Endodermal cell (in vitro differentiated cells): Measurements from ENCODE around the gene BEAN1. TPM values are rescaled to one million over a fixed set of nuclear protein-coding genes. Genes with fewer than 3 reads are reported as not detected.
A peak's percentile ranks its signal among the peaks of the same experiment; 100 is the strongest.

Source experiments
- DNase-seq: peaks from one replicate; pipeline ENCODE4 v3.0.0-alpha.2; 2017
- H3K27ac ChIP-seq: 2 replicates; pipeline ENCODE4 v1.5.1; 2013; ENCODE audit warnings: mild to moderate bottlenecking, low read depth, low read length, moderate library complexity
- H3K27me3 ChIP-seq: 2 replicates; pipeline ENCODE4 v1.6.1; 2013; ENCODE audit warnings: mild to moderate bottlenecking, low read length, moderate library complexity; ENCODE audit not compliant: insufficient read depth, control insufficient read depth, poor library complexity, severe bottlenecking
- H3K36me3 ChIP-seq: 2 replicates; pipeline ENCODE4 v1.7.0; 2013; ENCODE audit warnings: mild to moderate bottlenecking, low read length, moderate library complexity; ENCODE audit not compliant: control insufficient read depth, insufficient read depth
- H3K4me1 ChIP-seq: one replicate; pipeline ENCODE4 v1.7.0; 2013; ENCODE audit warnings: low read length; ENCODE audit not compliant: control insufficient read depth, insufficient read depth
- H3K4me3 ChIP-seq: 2 replicates; pipeline ENCODE4 v1.5.1; 2013; ENCODE audit warnings: mild to moderate bottlenecking, low read length, moderate library complexity
- H3K9ac ChIP-seq: 2 replicates; pipeline ENCODE4 v1.6.1; 2013; ENCODE audit warnings: mild to moderate bottlenecking, low read length, moderate library complexity; ENCODE audit not compliant: poor library complexity, severe bottlenecking; ENCODE audit errors: extremely low read depth
- H3K9me3 ChIP-seq: 2 replicates; pipeline ENCODE4 v1.6.1; 2013; ENCODE audit warnings: mild to moderate bottlenecking, low read length, moderate library complexity; ENCODE audit not compliant: control insufficient read depth
- H3K27ac Mint-ChIP-seq: 2 replicates; pipeline ENCODE4 v1.8.0; 2020; ENCODE audit warnings: mixed read lengths
- H3K27me3 Mint-ChIP-seq: 2 replicates; pipeline ENCODE4 v1.8.0; 2021; ENCODE audit warnings: mild to moderate bottlenecking, mixed read lengths; ENCODE audit not compliant: insufficient read depth
- H3K36me3 Mint-ChIP-seq: 2 replicates; pipeline ENCODE4 v1.8.0; 2020; ENCODE audit warnings: low read depth, mixed read lengths
- H3K4me1 Mint-ChIP-seq: 2 replicates; pipeline ENCODE4 v1.8.0; 2020; ENCODE audit warnings: mixed read lengths
- H3K4me3 Mint-ChIP-seq: 2 replicates; pipeline ENCODE4 v1.8.0; 2020; ENCODE audit warnings: mild to moderate bottlenecking, moderate library complexity, mixed read lengths
- H3K9me3 Mint-ChIP-seq: 2 replicates; pipeline ENCODE4 v1.8.0; 2020; ENCODE audit warnings: mild to moderate bottlenecking, mixed read lengths
- CTCF ChIP-seq: fragments of 200-600 bp; sonication (generic); conservative IDR thresholded peaks from 2 replicates; pipeline ENCODE4 v1.5.0; 2021; ENCODE audit warnings: antibody characterized with exemption, mild to moderate bottlenecking
- WGBS, 2 experiments: methylation state at CpG; one replicate each; pipeline versions ENCODE4 v1.1.5 to v1.1.7; 2013; ENCODE audit warnings: missing lambda C conversion rate in 2 of 2, mixed read lengths in 1 of 2; ENCODE audit not compliant: insufficient coverage in 1 of 2, insufficient read length in 1 of 2; 5-methylcytosine and 5-hydroxymethylcytosine counted together
- total RNA-seq, 2 donors: library from RNA; stranded (reverse); fragmentation: NEBNext Ultra II Directional in 1 of 2; extraction: Animal tissue kit (Norgen Biotek cat#: 25700) in 1 of 2; gene quantifications; 2 replicates in 1 of 2; 3 replicates in 1 of 2; pipeline ENCODE4 v1.2.1, GENCODE V29; 2021

The BEAN1 gene
- total RNA-seq, 2 donors from 2014 or later = 0.18 TPM; not detected in 1

- 86 to 95% methylated on average over 7 to 11 of the region's 11 CpGs for WGBS, 2 experiments
- Histone ChIP-seq H3K9me3 (no peaks in the 10 kb centered on the region), H3K27ac (no peak overlapping the region), H3K4me1 (no peaks in the 10 kb centered on the region), H3K4me3 (no peak overlapping the region), H3K36me3 (no peaks in the 10 kb centered on the region), H3K27me3 (no peaks in the 10 kb centered on the region), H3K9ac (no peak overlapping the region)
- H3K36me3 Mint-ChIP-seq = peaks cover 11% of the 10 kb centered on the region
- TF ChIP-seq CTCF = no peak
- H3K9me3 Mint-ChIP-seq = no peaks in the 10 kb centered on the region
- no peak overlapping the region for H3K4me3 Mint-ChIP-seq
- DNase-seq = no peak
- no peak overlapping the region for H3K27ac Mint-ChIP-seq
- peaks cover 3% of the 10 kb centered on the region for H3K4me1 Mint-ChIP-seq
- H3K27me3 Mint-ChIP-seq = no peaks in the 10 kb centered on the region
These were observed 95.9 kb downstream of the BEAN1 start for GRCh38 chr16:66522816-66523590.

DNA sequence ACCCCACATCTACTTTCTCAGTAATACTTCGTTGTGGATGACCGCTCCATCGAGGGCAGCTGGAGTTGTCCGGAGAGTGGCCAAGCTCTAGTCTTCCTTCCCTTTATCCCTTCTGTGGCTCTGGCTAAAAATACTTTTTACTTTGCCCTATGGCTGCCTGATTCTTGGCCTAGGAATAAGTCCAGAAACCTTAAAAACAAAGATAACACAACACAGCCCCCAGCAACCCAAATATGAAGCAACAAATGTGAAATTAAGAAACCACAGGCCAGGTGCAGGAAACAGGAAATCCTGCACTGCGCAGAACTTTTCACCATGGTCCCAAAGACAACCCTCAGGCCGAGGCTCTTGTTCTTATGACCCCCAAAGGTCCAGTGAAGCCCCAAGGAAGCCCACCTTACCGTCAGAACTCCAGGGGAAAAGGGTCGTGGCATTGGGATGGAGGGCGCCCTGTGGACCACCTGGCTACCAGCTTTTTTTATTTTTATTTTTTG lies 96.8 kb downstream of the BEAN1 start:
- Histone ChIP-seq H3K9ac (no peak overlapping the region), H3K36me3 (no peaks in the 10 kb centered on the region), H3K4me1 (no peaks in the 10 kb centered on the region), H3K9me3 (no peaks in the 10 kb centered on the region), H3K27me3 (no peaks in the 10 kb centered on the region), H3K4me3 (no peak overlapping the region), H3K27ac (no peak overlapping the region)
- DNase-seq = no peak
- TF ChIP-seq CTCF = no peak
- H3K4me3 Mint-ChIP-seq = no peak overlapping the region
- H3K9me3 Mint-ChIP-seq = no peaks in the 10 kb centered on the region
- H3K4me1 Mint-ChIP-seq = peaks cover 3% of the 10 kb centered on the region
- 92 to 98% methylated on average over 9 of the region's 9 CpGs for WGBS, 2 experiments
- H3K27ac Mint-ChIP-seq = no peak overlapping the region
- no peaks in the 10 kb centered on the region for H3K27me3 Mint-ChIP-seq
- peaks cover 18% of the 10 kb centered on the region for H3K36me3 Mint-ChIP-seq

DNA sequence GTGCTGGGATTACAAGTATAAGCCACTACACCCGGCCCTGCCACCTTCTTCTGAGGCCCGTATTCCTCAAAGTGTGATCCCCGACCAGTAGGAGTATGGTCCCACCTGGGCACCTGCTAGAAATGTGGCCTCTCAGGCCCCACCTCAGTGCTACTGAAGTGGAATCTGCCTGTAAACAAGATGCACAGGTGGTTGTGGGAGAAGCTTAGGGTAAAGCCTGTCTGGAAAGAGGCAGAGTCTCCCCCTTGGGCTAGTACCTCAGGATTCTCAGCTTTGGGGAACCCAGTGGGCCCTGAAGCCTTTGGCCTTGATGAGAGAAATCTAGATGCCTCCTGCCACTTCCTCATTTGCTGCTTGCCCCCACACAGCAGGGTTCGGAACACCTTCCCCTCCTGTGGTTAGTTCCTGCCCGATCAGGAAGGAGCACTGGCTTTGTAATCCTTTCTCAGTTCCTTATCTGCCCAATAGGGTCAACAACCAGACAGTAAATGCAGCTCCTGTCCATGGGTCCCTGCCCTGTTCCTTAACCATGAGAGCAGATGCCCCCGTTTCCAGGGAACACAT lies 97.6 kb downstream of the BEAN1 start:
- WGBS, 2 experiments = 83 to 89% methylated on average over 5 to 6 of the region's 6 CpGs
- DNase-seq = peak; percentile 54
- Histone ChIP-seq H3K36me3 (no peaks in the 10 kb centered on the region), H3K9me3 (no peaks in the 10 kb centered on the region), H3K4me3 (no peak overlapping the region), H3K4me1 (no peaks in the 10 kb centered on the region), H3K9ac (no peak overlapping the region), H3K27ac (no peak overlapping the region), H3K27me3 (no peaks in the 10 kb centered on the region)
- Mint-ChIP-seq H3K9me3 (no peaks in the 10 kb centered on the region), H3K36me3 (peaks cover 19% of the 10 kb centered on the region), H3K27ac (no peak overlapping the region), H3K4me3 (no peak overlapping the region), H3K27me3 (no peaks in the 10 kb centered on the region), H3K4me1 (peaks cover 3% of the 10 kb centered on the region)
- peak; percentile 38 for TF ChIP-seq CTCF
